HG03520 (cell line): ENCODE data around the gene GPD1L.
"Not testable (repeated sequence)": the region's sequence is repeated elsewhere in the genome, so short reads cannot be mapped to it uniquely, and the experiment has no call there.

ENCODE experiments used
- ATAC-seq: cut with Tn5 transposase; IDR thresholded peaks from one replicate; pipeline ENCODE4 v1.9.1; 2021; ENCODE audit warnings: mild to moderate bottlenecking, moderate library complexity; ENCODE audit not compliant: unreplicated experiment

The GPD1L gene

GRCh38 chr3:32106132-32106928, at the start of gene GPD1L:
Gene GPD1L (plus strand): TSS chr3:32106620. CDS start chr3:32106712, 92 bp downstream.
- ATAC-seq = peak; percentile 99

DNA sequence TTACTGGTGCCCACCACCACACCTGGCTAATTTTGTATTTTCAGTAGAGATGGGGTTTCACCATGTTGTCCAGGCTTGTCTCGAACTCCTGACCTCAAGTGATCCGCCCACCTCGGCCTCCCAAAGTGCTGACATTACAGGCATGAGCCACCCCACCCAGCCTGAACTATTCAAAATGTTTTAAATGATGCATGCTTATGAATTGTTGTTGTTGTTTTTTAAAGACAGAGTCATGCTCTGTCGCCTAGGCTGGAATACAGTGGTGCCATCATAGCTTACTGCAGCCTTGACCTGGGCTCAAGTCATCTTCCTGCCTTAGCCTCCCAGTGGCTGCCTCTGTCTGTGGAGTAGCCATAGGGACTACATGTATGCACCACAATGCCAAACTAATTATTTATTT, 48.0 kb upstream of the GPD1L start:
- ATAC-seq = not testable (repeated sequence)

- ATAC-seq = no peak
Measured at GRCh38 chr3:32062950-32063582, 43.4 kb upstream of the GPD1L start.

GRCh38 chr3:32066686-32067085, 39.7 kb upstream of the GPD1L start:
- no peak for ATAC-seq

- ATAC-seq = not testable (repeated sequence)
Measured at GRCh38 chr3:32074194-32074593, 32.2 kb upstream of the GPD1L start.

- ATAC-seq = no peak
Measured at GRCh38 chr3:32076566-32076965, 29.9 kb upstream of the GPD1L start.

DNA sequence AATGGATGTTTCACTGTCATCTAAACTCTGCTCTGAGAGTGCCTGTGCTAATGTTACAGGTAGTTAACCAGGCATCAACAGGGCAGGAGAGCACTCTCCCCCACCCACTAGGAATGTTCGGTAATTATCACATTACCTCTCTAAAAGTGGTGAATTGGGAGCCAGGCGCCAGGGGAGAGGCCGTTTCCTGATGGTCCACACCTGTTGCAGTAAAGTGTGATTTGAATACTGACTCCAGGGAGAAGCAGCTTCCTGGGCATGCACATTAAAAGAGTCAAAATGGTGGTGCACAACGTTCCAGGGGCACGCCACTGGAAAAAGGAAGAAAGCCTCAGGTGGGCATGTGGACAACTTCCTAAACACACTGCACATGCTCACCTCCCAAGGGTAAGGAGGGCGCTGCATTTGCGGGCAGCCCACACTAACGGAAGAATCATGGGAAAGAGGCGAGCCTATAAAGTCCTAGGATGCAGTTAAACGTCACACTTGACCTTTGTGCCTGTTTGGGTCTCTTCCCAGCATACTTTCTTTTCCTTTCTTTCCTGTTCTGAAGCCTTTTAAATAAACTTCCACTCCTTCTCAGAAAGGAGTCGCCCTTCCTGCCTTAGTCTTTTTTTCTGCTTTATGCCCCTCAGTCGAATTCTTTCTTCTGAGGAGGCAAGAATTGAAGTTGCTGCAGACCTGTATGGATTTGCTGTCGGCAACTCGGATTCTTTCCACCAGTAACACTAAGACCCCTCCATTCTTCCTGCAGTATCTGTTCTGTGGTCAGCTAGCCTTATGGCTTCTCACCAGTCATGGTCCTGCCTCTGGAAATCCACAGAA, 28.9 kb upstream of the GPD1L start:
- ATAC-seq = no peak

DNA sequence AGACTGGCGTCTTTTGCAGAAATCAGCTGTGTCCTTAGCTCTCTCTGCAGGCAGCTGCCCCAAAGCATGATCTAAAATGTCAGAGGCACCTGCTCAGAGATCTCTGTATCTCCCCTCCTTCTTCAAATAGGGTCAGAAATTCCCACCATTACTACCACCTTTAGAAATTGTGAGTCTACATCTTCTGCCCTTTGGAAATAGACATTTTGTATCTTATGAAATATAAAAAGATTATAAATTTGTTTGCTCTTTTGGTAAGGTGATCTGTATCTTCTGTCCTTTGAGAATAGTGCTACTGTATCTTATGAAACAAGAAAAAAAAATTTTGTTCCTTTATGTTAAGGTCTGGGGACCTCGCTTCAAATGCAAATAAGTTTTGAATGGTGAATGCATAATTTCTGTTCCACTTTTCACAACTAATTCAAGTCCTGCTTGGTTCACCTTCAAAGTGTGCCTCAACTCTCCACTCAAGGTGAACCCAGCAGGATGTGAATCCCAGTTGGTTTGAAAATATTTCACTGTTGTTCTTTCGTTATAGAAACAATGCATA, 28.3 kb upstream of the GPD1L start:
- no peak for ATAC-seq

- ATAC-seq = no peak
Measured at GRCh38 chr3:32078864-32079263, 27.6 kb upstream of the GPD1L start.

DNA sequence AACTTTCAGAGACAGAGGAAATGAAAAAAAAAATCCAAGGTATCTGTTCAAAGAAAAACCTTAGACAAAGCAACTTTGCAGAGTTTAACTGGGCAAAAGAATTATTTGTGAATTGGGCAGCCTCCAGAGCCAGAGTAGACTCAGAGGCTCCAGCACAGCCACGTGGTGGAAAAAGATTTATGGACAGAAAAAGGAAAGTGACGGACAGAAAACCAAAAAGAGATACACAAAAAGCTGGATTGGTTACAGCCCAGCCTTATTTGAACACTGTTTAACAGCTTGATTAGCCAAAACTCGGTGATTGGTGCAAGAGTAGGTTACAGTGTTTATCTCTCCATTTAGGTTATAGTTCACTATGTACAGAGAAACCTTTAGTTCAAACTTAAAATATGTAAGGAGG, 23.7 kb upstream of the GPD1L start:
- ATAC-seq = no peak

DNA sequence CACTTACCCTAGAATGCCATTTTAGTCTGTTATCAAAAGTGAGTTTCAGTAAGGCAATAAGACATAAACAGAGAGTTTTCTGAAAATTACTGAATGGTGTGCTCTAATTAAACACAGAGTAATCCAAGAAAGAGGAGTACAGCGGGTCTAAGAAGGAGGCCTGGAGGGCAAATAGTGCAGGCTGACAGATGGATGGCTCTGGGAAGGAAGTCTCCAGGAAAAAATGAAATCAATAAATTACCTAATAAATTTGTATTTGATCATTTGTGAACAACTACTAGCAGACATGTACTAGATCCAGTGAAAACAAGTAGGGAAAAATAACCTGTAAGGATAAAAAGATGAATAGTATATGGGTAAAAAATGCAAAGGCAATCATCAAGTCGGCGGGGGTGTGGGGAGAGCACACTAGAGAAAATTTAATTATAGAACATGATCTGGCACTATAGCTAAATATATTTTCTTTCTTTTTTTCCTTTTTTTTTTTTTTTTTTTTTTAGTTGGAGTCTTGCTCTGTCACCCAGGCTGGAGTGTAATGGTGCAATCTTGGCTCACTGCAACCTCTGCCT, 22.6 kb upstream of the GPD1L start:
- no peak for ATAC-seq

- no peak for ATAC-seq
Measured at GRCh38 chr3:32084870-32085269, 21.6 kb upstream of the GPD1L start.

GRCh38 chr3:32086464-32086863, 20.0 kb upstream of the GPD1L start:
- no peak for ATAC-seq

GRCh38 chr3:32089476-32089875, 16.9 kb upstream of the GPD1L start:
- ATAC-seq = no peak

DNA sequence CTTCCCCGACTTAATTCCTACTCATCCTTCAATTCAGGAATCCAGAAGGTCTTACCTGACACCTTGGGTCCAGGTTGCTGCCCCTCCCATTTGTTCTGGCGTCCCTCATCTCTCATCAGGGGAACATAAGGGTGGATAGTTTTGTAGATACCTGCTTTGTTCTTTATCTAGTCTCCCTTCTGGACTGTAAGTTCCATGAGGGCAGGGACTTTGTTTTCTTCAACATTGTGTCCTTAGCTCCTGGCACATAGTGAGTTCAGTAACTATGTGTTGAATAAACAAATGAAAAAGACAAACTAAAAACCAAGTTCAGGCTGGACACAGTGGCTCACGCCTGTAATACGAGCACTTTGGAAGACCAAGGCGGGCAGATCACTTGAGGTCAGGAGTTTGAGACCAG, 13.2 kb upstream of the GPD1L start:
- no peak for ATAC-seq

DNA sequence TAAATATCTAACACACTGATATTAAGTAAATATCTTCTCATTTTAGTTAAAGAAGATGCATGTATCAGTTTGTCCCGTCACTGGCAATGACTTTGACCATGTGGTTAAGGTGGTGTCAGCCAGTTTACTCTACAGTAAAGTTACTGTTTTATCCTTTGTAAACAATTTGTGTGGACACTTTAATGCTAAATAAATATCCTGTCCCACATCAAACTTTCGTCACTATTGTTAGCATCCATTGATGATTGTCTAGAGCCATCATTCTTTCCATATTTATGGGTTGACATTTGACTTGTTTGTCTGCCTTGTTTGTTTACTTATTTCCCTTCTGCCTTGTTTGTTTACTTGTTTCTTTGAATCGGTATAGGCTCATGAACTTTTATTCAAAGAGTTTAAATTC, 11.0 kb upstream of the GPD1L start:
- ATAC-seq = no peak

GRCh38 chr3:32097768-32098167, 8.7 kb upstream of the GPD1L start:
- peak; percentile 73 for ATAC-seq

DNA sequence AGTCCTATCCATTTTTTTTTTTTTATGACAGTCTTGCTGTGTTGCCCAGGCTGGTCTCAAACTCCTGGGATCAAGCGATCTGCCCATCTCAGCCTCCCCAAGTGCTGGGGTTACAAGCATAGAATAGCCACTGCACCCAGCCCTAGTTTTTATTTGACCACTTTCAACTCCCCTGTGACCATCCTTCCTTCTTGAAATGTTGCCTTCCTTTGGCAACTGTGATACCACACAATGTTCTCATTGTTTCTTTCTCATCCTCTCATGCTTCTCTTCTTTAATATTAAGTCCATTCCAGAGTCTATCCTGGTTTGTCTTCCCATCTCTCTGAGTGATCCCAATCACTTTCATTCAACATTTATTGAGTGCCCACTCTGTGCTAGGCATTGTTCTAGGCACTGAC, 7.9 kb upstream of the GPD1L start:
- no peak for ATAC-seq

GRCh38 chr3:32100465-32100864, 6.0 kb upstream of the GPD1L start:
- no peak for ATAC-seq

DNA sequence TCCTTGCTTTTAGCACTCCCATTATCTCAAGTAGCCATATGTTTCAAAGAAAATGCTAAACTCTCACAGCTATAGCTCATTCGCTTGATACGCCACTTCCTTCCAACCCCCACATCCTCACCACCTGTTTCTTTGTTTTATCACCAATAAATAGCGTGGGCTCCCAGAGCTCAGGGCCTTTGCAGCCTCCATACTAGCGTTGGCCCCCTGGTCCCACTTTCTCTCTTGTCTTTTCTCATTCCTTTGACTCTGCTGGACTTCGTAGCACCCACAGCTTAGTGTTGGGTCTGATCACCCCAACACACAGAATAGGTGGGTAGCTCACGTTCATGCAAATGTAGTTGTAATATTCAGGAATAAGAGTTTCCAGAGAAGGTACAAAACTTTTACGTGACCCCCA, 4.1 kb upstream of the GPD1L start:
- no peak for ATAC-seq

GRCh38 chr3:32104492-32104891, 1.9 kb upstream of the GPD1L start:
- no peak for ATAC-seq
